Measurements from ENCODE around the gene RPS6KA4.

Gene RPS6KA4

DNA sequence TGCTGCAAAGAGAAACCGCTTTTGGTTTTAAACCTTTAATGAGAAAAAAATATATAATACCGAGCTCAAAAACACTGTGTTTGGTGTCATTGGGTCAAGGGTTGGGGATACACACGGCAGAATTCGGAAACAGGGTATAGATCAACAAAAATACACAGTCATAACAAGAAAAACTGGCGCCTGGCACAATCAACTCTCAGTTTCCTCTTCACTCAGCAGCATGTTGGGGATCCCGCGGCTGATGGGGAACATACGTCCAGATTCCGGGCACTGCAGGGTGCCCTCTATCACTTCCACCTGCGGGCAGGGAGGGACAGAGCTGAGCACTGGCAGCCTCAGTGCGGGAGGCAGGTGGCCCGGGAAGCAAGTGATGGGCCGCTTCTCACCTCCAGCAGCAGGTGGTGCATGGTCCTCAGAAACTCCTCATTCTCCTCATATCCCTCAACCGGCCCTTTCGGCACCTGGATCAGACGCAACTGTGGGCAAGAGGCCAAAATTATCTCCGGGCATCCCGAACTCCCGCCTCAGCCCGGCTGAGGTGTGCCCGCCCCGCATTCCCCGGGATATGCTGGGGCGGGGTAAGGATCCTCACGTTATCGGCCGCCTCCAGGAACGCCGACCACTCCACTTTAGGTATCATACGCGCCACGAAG is 42.2 kb upstream of the RPS6KA4 start:
- DNase-seq (ENCODE audit: low read depth): no peak
- TF ChIP-seq, protein P1, sequence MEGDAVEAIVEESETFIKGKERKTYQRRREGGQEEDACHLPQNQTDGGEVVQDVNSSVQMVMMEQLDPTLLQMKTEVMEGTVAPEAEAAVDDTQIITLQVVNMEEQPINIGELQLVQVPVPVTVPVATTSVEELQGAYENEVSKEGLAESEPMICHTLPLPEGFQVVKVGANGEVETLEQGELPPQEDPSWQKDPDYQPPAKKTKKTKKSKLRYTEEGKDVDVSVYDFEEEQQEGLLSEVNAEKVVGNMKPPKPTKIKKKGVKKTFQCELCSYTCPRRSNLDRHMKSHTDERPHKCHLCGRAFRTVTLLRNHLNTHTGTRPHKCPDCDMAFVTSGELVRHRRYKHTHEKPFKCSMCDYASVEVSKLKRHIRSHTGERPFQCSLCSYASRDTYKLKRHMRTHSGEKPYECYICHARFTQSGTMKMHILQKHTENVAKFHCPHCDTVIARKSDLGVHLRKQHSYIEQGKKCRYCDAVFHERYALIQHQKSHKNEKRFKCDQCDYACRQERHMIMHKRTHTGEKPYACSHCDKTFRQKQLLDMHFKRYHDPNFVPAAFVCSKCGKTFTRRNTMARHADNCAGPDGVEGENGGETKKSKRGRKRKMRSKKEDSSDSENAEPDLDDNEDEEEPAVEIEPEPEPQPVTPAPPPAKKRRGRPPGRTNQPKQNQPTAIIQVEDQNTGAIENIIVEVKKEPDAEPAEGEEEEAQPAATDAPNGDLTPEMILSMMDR (IDR thresholded peaks at IDR 0.05; ENCODE audit: low read length, missing control alignments): no peak
- H3K4me3 ChIP-seq (replicated peaks; ENCODE audit: low read depth, low read length): peak overlapping the region; percentile 69

GRCh38 chr11:64317325-64317960 is 41.5 kb upstream of the RPS6KA4 start, which contains the start of gene TRMT112:
TRMT112 (minus strand) TSS chr11:64317559; CDS start chr11:64317526, 33 bp downstream.
- TF ChIP-seq, protein P1 (IDR thresholded peaks at IDR 0.05; ENCODE audit: low read length, missing control alignments): no peak
- peak; percentile 98 for DNase-seq (ENCODE audit: low read depth)
- peak within 1 kb of the TSS; percentile 69 for H3K4me3 ChIP-seq (replicated peaks; ENCODE audit: low read depth, low read length)

DNA sequence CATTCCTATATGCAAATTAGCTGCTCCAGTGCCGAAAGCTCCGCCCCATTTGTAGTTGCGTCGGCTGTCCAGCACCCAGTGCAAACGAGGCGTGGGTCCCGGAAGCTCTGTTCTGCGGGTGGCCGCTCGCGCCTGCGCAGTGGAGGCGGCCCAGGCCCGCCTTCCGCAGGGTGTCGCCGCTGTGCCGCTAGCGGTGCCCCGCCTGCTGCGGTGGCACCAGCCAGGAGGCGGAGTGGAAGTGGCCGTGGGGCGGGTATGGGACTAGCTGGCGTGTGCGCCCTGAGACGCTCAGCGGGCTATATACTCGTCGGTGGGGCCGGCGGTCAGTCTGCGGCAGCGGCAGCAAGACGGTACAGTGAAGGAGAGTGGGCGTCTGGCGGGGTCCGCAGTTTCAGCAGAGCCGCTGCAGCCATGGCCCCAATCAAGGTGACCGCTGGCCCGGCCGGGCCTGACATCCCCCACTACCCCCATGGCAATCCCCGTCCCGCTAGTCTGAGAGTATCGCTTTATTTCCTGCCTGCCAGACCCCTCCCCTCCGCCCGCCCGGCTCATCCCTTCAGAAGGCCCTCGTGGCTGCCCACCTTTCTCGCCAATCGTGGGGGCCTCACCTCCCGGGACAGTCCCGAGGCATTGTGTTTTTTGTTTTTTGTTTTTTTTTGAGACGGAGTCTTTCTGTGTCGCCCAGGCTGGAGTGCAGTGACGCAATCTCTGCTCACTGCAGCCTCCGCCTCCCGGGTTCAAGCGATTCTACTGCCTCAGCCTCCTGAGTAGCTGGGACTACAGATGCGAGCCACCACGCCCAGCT is 40.8 kb upstream of the RPS6KA4 start, which contains the start of gene PRDX5:
Gene PRDX5, plus strand, starts transcription at position 161 of the 805 bp plus-strand sequence. Its CDS starts 95 bp downstream, at position 256.
- H3K4me3 ChIP-seq (replicated peaks; ENCODE audit: low read depth, low read length): peak within 1 kb of the TSS; percentile 69
- DNase-seq (ENCODE audit: low read depth): peak; percentile 97
- TF ChIP-seq, protein P1 (IDR thresholded peaks at IDR 0.05; ENCODE audit: low read length, missing control alignments): peak; percentile 1

GRCh38 chr11:64318766-64319761 is 39.9 kb upstream of the RPS6KA4 start:
- TF ChIP-seq, protein P1 (IDR thresholded peaks at IDR 0.05; ENCODE audit: low read length, missing control alignments): no peak
- DNase-seq (ENCODE audit: low read depth): no peak

GRCh38 chr11:64320556-64320955 is 38.4 kb upstream of the RPS6KA4 start:
- TF ChIP-seq, protein P1 (IDR thresholded peaks at IDR 0.05; ENCODE audit: low read length, missing control alignments): no peak
- no peak for DNase-seq (ENCODE audit: low read depth)
- no peak overlapping the region for H3K4me3 ChIP-seq (replicated peaks; ENCODE audit: low read depth, low read length)

More at GRCh38 chr11:64318766-64319761, 39.9 kb upstream of the RPS6KA4 start:
- peak overlapping the region; percentile 69 for H3K4me3 ChIP-seq (replicated peaks; ENCODE audit: low read depth, low read length)

GRCh38 chr11:64321026-64321425 is 37.9 kb upstream of the RPS6KA4 start:
- TF ChIP-seq, protein P1 (IDR thresholded peaks at IDR 0.05; ENCODE audit: low read length, missing control alignments): no peak
- no peak overlapping the region for H3K4me3 ChIP-seq (replicated peaks; ENCODE audit: low read depth, low read length)

More at GRCh38 chr11:64321026-64321425, 37.9 kb upstream of the RPS6KA4 start:
- no peak for DNase-seq (ENCODE audit: low read depth)

Measured in fibroblast of pulmonary artery (primary cell).